Measurements from ENCODE around the gene PITPNB.

PITPNB gene

GRCh38 chr22:27880778-27881394 is 38.2 kb downstream of the PITPNB start:
- DNase-seq (ENCODE audit: low read depth): peak; percentile 79

GRCh38 chr22:27879923-27880322 is 39.1 kb downstream of the PITPNB start:
- peak; percentile 75 for DNase-seq (ENCODE audit: low read depth)

GRCh38 chr22:27878541-27878940 is 40.5 kb downstream of the PITPNB start:
- no peak for DNase-seq (ENCODE audit: low read depth)

- no peak for DNase-seq (ENCODE audit: low read depth)
Observed at GRCh38 chr22:27877501-27877900, 41.6 kb downstream of the PITPNB start.

GRCh38 chr22:27876684-27877083 is 42.4 kb downstream of the PITPNB start:
- no peak for DNase-seq (ENCODE audit: low read depth)

GRCh38 chr22:27875951-27876350 is 43.1 kb downstream of the PITPNB start:
- DNase-seq (ENCODE audit: low read depth): no peak

- no peak for DNase-seq (ENCODE audit: low read depth)
Observed at GRCh38 chr22:27874764-27875163, 44.3 kb downstream of the PITPNB start.

- DNase-seq (ENCODE audit: low read depth): no peak
Observed at GRCh38 chr22:27874185-27874584, 44.9 kb downstream of the PITPNB start.

- no peak for DNase-seq (ENCODE audit: low read depth)
Observed at GRCh38 chr22:27873472-27873871, 45.6 kb downstream of the PITPNB start.

GRCh38 chr22:27872488-27872887 is 46.6 kb downstream of the PITPNB start:
- DNase-seq (ENCODE audit: low read depth): no peak

GRCh38 chr22:27871306-27872014 is 47.6 kb downstream of the PITPNB start:
- DNase-seq (ENCODE audit: low read depth): no peak

- no peak for DNase-seq (ENCODE audit: low read depth)
Observed at GRCh38 chr22:27870234-27871191, 48.5 kb downstream of the PITPNB start.

GRCh38 chr22:27868732-27869282 is 50.2 kb downstream of the PITPNB start:
- DNase-seq (ENCODE audit: low read depth): no peak

GRCh38 chr22:27867953-27868731 is 50.9 kb downstream of the PITPNB start:
- DNase-seq (ENCODE audit: low read depth): no peak

GRCh38 chr22:27867085-27867952 is 51.7 kb downstream of the PITPNB start:
- no peak for DNase-seq (ENCODE audit: low read depth)

GRCh38 chr22:27866135-27867084 is 52.6 kb downstream of the PITPNB start:
- DNase-seq (ENCODE audit: low read depth): peak; percentile 98

- no peak for DNase-seq (ENCODE audit: low read depth)
Observed at GRCh38 chr22:27865496-27865895, 53.6 kb downstream of the PITPNB start.

- no peak for DNase-seq (ENCODE audit: low read depth)
Observed at GRCh38 chr22:27863556-27863955, 55.5 kb downstream of the PITPNB start.

- DNase-seq (ENCODE audit: low read depth): no peak
Observed at GRCh38 chr22:27863001-27863400, 56.1 kb downstream of the PITPNB start.

Measured in ELR (cell line).